GM12878 (cell line): ENCODE measurements around the gene HLX. TPM values are rescaled to one million over a fixed set of nuclear protein-coding genes. Genes with fewer than 3 reads are reported as not detected.

Experiments used
- ATAC-seq: fragments of 200-7000 bp; cut with Tn5 transposase; 3 replicates; pipeline ENCODE4 v1.9.1; 2020; ENCODE audit warnings: mild to moderate bottlenecking, moderate library complexity
- BruUV-seq: library from RNA; stranded (reverse); fragments of 400-500 nt; replicated peaks from 2 replicates; lab custom pipeline; 2021; lab: Mats Ljungman, UMichigan
- CTCF ChIA-PET: fragments of 300-600 bp; sonication (Branson Sonifier 250); formaldehyde crosslinking; extraction: SDS; loops from one replicate; lab custom pipeline; 2021; ENCODE audit warnings: inconsistent platforms; lab: Yijun Ruan, JAX
- POLR2A ChIA-PET: fragments of 350-600 bp; formaldehyde crosslinking; extraction: SDS; loops from one replicate; lab custom pipeline; 2021; ENCODE audit warnings: inconsistent platforms; lab: Charles Lee
- RAD21 ChIA-PET: fragments of 300-600 bp; sonication (Branson Sonifier 250); formaldehyde crosslinking; loops from one replicate; lab custom pipeline; 2023; ENCODE audit warnings: antibody characterized with exemption; ENCODE audit not compliant: unreplicated experiment; lab: Charles Lee
- SMC1A ChIA-PET: fragments of 300-600 bp; sonication (Branson Sonifier 250); formaldehyde crosslinking; loops from one replicate; lab custom pipeline; 2023; ENCODE audit not compliant: unreplicated experiment, uncharacterized antibody; lab: Charles Lee
- DNase-seq: peaks from one replicate; pipeline ENCODE4 v3.0.0-alpha.2; 2011; ENCODE audit warnings: low read depth, low spot score
- FAIRE-seq: peaks from 3 replicates; lab custom pipeline; 2011; peaks lifted over from hg19 to GRCh38; lab: Jason Lieb, UNC
- H2AFZ ChIP-seq: 2 replicates; pipeline ENCODE4 v1.6.0; 2011; ENCODE audit warnings: low read depth, low read length, control low read depth; ENCODE audit not compliant: control insufficient read depth
- H3K27ac ChIP-seq: 2 replicates; pipeline ENCODE4 v1.5.1; 2011; ENCODE audit warnings: control low read depth; ENCODE audit not compliant: control insufficient read depth, insufficient read depth
- H3K27me3 ChIP-seq, 2 experiments: replicated peaks in 1 of 2; 2 replicates each; pipeline versions ENCODE4 v1.6.0 to v1.6.1; 2011; ENCODE audit warnings: low read length in 1 of 2; ENCODE audit not compliant: control insufficient read depth in 2 of 2, insufficient read depth in 2 of 2
- H3K36me3 ChIP-seq, 2 experiments: 2 replicates each; pipeline ENCODE4 v1.5.1; 2011; ENCODE audit warnings: low read length in 1 of 2; ENCODE audit not compliant: control insufficient read depth in 2 of 2, insufficient read depth in 2 of 2
- H3K4me1 ChIP-seq: 2 replicates; pipeline ENCODE4 v1.6.1; 2011; ENCODE audit warnings: mild to moderate bottlenecking, low read length, moderate library complexity, mixed read lengths; ENCODE audit not compliant: control insufficient read depth, insufficient read depth
- H3K4me2 ChIP-seq: 2 replicates; pipeline ENCODE4 v1.6.0; 2011; ENCODE audit warnings: control low read depth; ENCODE audit not compliant: control insufficient read depth, insufficient read depth
- H3K4me3 ChIP-seq: fragments of 200-600 bp; sonication (generic); 2 replicates; pipeline ENCODE4 v1.5.1; 2016
- H3K79me2 ChIP-seq: 2 replicates; pipeline ENCODE4 v1.6.0; 2011; ENCODE audit warnings: low read length; ENCODE audit not compliant: control insufficient read depth, insufficient read depth
- H3K9ac ChIP-seq: 2 replicates; pipeline ENCODE4 v1.8.0; 2011; ENCODE audit warnings: low read length, control low read depth, mixed read lengths; ENCODE audit not compliant: control insufficient read depth, insufficient read depth
- H3K9me3 ChIP-seq: replicated peaks from 3 replicates; pipeline ENCODE4 v1.5.1; 2011; ENCODE audit warnings: mild to moderate bottlenecking, low read length; ENCODE audit not compliant: control insufficient read depth, insufficient read depth
- H4K20me1 ChIP-seq: 2 replicates; pipeline ENCODE4 v1.6.0; 2011; ENCODE audit not compliant: control insufficient read depth, insufficient read depth
- E2F4 ChIP-seq: IDR thresholded peaks from 2 replicates; pipeline ENCODE4 v1.6.1; 2012; ENCODE audit warnings: low read depth, low read length, improper control_type of control experiment
- TCF7 ChIP-seq: IDR thresholded peaks from 2 replicates; pipeline ENCODE4 v1.6.1; 2014; ENCODE audit warnings: antibody characterized with exemption, borderline replicate concordance
- WGBS: methylation state at CpG from one replicate; pipeline ENCODE4 v1.1.6; 2016; ENCODE audit warnings: low lambda C conversion rate; ENCODE audit not compliant: insufficient replicate concordance, insufficient coverage; ENCODE audit errors: missing lambda C conversion rate; 5-methylcytosine and 5-hydroxymethylcytosine counted together
- in situ Hi-C: fragments of 300-500 bp; cut with MboI; formaldehyde crosslinking; loops from 9 replicates; pipeline ENCODE4 v1.14.3; 2018; ENCODE audit warnings: mixed read lengths
- intact Hi-C: fragments of 100-400 bp; cut with micrococcal nuclease; formaldehyde crosslinking; loops from one replicate; pipeline ENCODE4 v1.14.2; 2022; ENCODE audit not compliant: unreplicated experiment
- polyA plus RNA-seq, 11 experiments: library from polyadenylated mRNA; depleted of rRNA in 4 of 11; unstranded in 6 of 11; stranded (reverse) in 5 of 11; fragments of >200 nt; fragmentation: Nextera tagmentation in 4 of 11; fragmentation: Illumina TruSeq in 1 of 11; extraction: Ambion mirVana in 4 of 11; extraction: Trizol in 1 of 11; gene quantifications; 1 replicate in 1 of 11; 2 replicates in 10 of 11; pipeline versions ENCODE4 v1.2.1 to v1.2.3, GENCODE V29; 2011 to 2016; ENCODE audit warnings: inconsistent platforms in 2 of 11, missing spikeins in 2 of 11, low read depth in 1 of 11
- total RNA-seq, 4 experiments: library from RNA; depleted of rRNA in 3 of 4; stranded (reverse); fragments of >200 nt in 3 of 4; fragmentation: Illumina TruSeq in 1 of 4; extraction: Trizol in 1 of 4; gene quantifications; 2 replicates each; pipeline versions ENCODE4 v1.2.1 to v1.2.3, GENCODE V29; 2013 to 2021

The HLX gene
- total and polyA plus RNA-seq, 10 of the 15 experiments (the other 5 are each of a cell fraction or from before 2014, with no cell fraction given) = 0.11 to 2.3 (median 1.1) TPM

GRCh38 chr1:220877377-220878095 lies 1.7 kb upstream of the HLX start:
- H3K9ac ChIP-seq = no peak overlapping the region
- H3K27ac ChIP-seq = no peak overlapping the region
- ATAC-seq = no peak
- peak overlapping the region; percentile 96 for H3K4me2 ChIP-seq
- WGBS = 66% methylated on average over 25 of the region's 26 CpGs
- TF ChIP-seq TCF7 = no peak
- no peak for TF ChIP-seq E2F4
- DNase-seq = no peak
- no peaks in the 10 kb centered on the region for H3K79me2 ChIP-seq
- peaks cover 15% of the 10 kb centered on the region for H3K4me1 ChIP-seq
- no TSS peak for BruUV-seq
- no peaks in the 10 kb centered on the region for H3K36me3 ChIP-seq
- no peak overlapping the region for H3K4me3 ChIP-seq
- in situ Hi-C loops = loop anchor here (5.0 kb wide), 1 partner anchor 560 kb away; no protein-coding TSS in a partner anchor
- no peak for FAIRE-seq
- H4K20me1 ChIP-seq = no peaks in the 10 kb centered on the region
- peaks cover 0 to 17% of the 10 kb centered on the region in 2 experiments; a peak in 3 of 4 replicates for H3K27me3 ChIP-seq
- ChIA-PET CTCF (interaction anchor here (0.6 to 8.2 kb wide), 9 partner anchors 28 to 1118 kb away, joined by 3 to 142 read pairs (median 5); no protein-coding TSS in a partner anchor), RAD21 (interaction anchor here (0.9 to 3.1 kb wide), 8 partner anchors 9 to 558 kb away, joined by 3 to 28 read pairs (median 4); no protein-coding TSS in a partner anchor), POLR2A (no interaction called here), SMC1A (interaction anchor here (0.8 to 8.1 kb wide), 11 partner anchors 32 to 558 kb away, joined by 3 to 94 read pairs (median 4); no protein-coding TSS in a partner anchor)
- intact Hi-C loops = loop anchor here (1.0 to 10.0 kb wide), 5 partner anchors 169 to 1287 kb away; partner anchors contain the start of gene DUSP10
- H2AFZ ChIP-seq = no peak overlapping the region
- no peaks in the 10 kb centered on the region; the same call in 2 of the 3 replicates for H3K9me3 ChIP-seq
